ENCODE results near the gene MRPL58.

The MRPL58 gene

GRCh38 chr17:75048249-75048878 lies 35.9 kb downstream of the MRPL58 start:
- DNase-seq: no peak

GRCh38 chr17:75049057-75049456 lies 36.6 kb downstream of the MRPL58 start:
- no peak for DNase-seq

- DNase-seq: no peak
These were observed 37.2 kb downstream of the MRPL58 start for GRCh38 chr17:75049706-75050105.

GRCh38 chr17:75051941-75052340 lies 39.5 kb downstream of the MRPL58 start:
- no peak for DNase-seq

GRCh38 chr17:75059369-75060345 lies 47.2 kb downstream of the MRPL58 start:
- DNase-seq: no peak

- no peak for DNase-seq
These were observed 48.1 kb downstream of the MRPL58 start for GRCh38 chr17:75060434-75061054.

- no peak for DNase-seq
These were observed 48.6 kb downstream of the MRPL58 start for GRCh38 chr17:75061055-75061438.

- DNase-seq: no peak
These were observed 49.1 kb downstream of the MRPL58 start for GRCh38 chr17:75061618-75062017.

- no peak for DNase-seq
These were observed 50.7 kb downstream of the MRPL58 start for GRCh38 chr17:75063201-75063600.

- DNase-seq: no peak
These were observed 51.2 kb downstream of the MRPL58 start for GRCh38 chr17:75063626-75064025.

GRCh38 chr17:75064040-75064439 lies 51.6 kb downstream of the MRPL58 start:
- no peak for DNase-seq

- no peak for DNase-seq
These were observed 52.0 kb downstream of the MRPL58 start for GRCh38 chr17:75064460-75064859.

GRCh38 chr17:75064867-75065561 lies 52.5 kb downstream of the MRPL58 start:
- no peak for DNase-seq

GRCh38 chr17:75065562-75066151 lies 53.2 kb downstream of the MRPL58 start:
- DNase-seq: no peak

- no peak for DNase-seq
These were observed 55.4 kb downstream of the MRPL58 start for GRCh38 chr17:75067856-75068255.

GRCh38 chr17:75068750-75069149 lies 56.3 kb downstream of the MRPL58 start:
- DNase-seq: no peak

- DNase-seq: no peak
These were observed 57.3 kb downstream of the MRPL58 start for GRCh38 chr17:75069783-75070182.

Data from NCI-H1417 treated with DMSO at 0.1 percent for 48 hours (cell line).